Suprapubic skin (tissue), 4 donors: ENCODE results near the gene MAP3K15. TPM values are rescaled to one million over a fixed set of nuclear protein-coding genes. Genes with fewer than 3 reads are reported as not detected.

ENCODE experiments used
- DNase-seq, 2 donors: peaks; one replicate each; pipeline ENCODE4 v3.0.0-alpha.2; 2019; ENCODE audit warnings: low spot score in 2 of 2
- H3K27ac ChIP-seq: fragments of 200-600 bp; sonication (generic); one replicate; pipeline ENCODE4 v1.5.1; 2019
- H3K27me3 ChIP-seq: fragments of 200-600 bp; sonication (generic); one replicate; pipeline ENCODE4 v1.5.1; 2019
- H3K36me3 ChIP-seq: fragments of 200-600 bp; sonication (generic); one replicate; pipeline ENCODE4 v1.5.1; 2019
- H3K4me1 ChIP-seq: fragments of 200-600 bp; sonication (generic); one replicate; pipeline ENCODE4 v1.5.1; 2019
- H3K4me3 ChIP-seq: fragments of 200-600 bp; sonication (generic); one replicate; pipeline ENCODE4 v1.5.1; 2019; ENCODE audit warnings: mild to moderate bottlenecking
- H3K9me3 ChIP-seq: fragments of 200-600 bp; sonication (generic); one replicate; pipeline ENCODE4 v1.5.1; 2019
- EP300 ChIP-seq: sonication (generic); formaldehyde crosslinking; IDR thresholded peaks from one replicate; pipeline ENCODE4 v1.6.1; 2017; ENCODE audit warnings: antibody characterized with exemption
- POLR2A ChIP-seq, 2 donors: fragments of 450-650 bp; IDR thresholded peaks; one replicate each; pipeline ENCODE4 v1.6.1; 2017; ENCODE audit warnings: antibody characterized with exemption in 2 of 2, mild to moderate bottlenecking in 2 of 2, moderate library complexity in 2 of 2
- POLR2AphosphoS5 ChIP-seq, 3 donors: sonication (generic); formaldehyde crosslinking; IDR thresholded peaks; one replicate each; pipeline ENCODE4 v1.6.1; 2017; ENCODE audit warnings: antibody characterized with exemption in 3 of 3
- WGBS: methylation state at CpG from one replicate; pipeline ENCODE4 v1.1.5; 2018; 5-methylcytosine and 5-hydroxymethylcytosine counted together
- total RNA-seq, 4 donors: library from RNA; depleted of rRNA; stranded (reverse); fragments of >200 nt; gene quantifications; one replicate each; pipeline ENCODE4 v1.1.0, GENCODE V29; 2016
- TF ChIP-seq, protein P1 (sequence below), 2 donors: fragments of 200-600 bp in 1 of 2; fragments of 450-650 bp in 1 of 2; sonication (generic) in 1 of 2; IDR thresholded peaks; one replicate each; pipeline ENCODE4 v1.5.1; 2016 to 2019; ENCODE audit warnings: antibody characterized with exemption in 2 of 2, mild to moderate bottlenecking in 1 of 2, moderate library complexity in 1 of 2

Gene MAP3K15
- total RNA-seq, 4 donors from 2014 or later: not detected

DNA sequence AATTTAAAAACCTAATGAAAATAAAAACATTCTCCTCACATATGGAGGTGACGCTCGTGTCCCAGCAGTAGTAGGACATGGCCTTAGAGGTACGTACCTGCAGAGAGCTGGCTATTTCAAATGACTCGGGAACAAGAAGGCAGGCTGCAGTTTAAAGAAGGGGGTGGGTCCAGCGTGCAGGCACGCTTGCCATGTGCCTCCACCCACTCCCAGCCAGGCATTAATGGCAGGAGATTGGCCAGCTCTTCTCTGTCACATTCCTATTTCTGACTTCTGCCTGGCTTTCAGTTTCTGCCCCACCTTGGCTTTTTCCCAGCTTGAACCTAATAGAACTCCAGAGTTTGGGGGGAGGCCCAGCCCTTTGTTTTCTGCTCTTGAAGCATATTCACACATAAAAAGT, 154.4 kb downstream of the MAP3K15 start:
- WGBS: 79% methylated on average over 6 of the region's 6 CpGs
- TF ChIP-seq POLR2A (IDR thresholded peaks at IDR 0.05) (no peak), POLR2AphosphoS5 (IDR thresholded peaks at IDR 0.05) (no peak), EP300 (no peak)
- TF ChIP-seq, protein P1, sequence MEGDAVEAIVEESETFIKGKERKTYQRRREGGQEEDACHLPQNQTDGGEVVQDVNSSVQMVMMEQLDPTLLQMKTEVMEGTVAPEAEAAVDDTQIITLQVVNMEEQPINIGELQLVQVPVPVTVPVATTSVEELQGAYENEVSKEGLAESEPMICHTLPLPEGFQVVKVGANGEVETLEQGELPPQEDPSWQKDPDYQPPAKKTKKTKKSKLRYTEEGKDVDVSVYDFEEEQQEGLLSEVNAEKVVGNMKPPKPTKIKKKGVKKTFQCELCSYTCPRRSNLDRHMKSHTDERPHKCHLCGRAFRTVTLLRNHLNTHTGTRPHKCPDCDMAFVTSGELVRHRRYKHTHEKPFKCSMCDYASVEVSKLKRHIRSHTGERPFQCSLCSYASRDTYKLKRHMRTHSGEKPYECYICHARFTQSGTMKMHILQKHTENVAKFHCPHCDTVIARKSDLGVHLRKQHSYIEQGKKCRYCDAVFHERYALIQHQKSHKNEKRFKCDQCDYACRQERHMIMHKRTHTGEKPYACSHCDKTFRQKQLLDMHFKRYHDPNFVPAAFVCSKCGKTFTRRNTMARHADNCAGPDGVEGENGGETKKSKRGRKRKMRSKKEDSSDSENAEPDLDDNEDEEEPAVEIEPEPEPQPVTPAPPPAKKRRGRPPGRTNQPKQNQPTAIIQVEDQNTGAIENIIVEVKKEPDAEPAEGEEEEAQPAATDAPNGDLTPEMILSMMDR (IDR thresholded peaks at IDR 0.05): no peak
- H3K27ac ChIP-seq: no peak overlapping the region
- H3K27me3 ChIP-seq: no peaks in the 10 kb centered on the region
- no peaks in the 10 kb centered on the region for H3K4me1 ChIP-seq
- H3K4me3 ChIP-seq: no peak overlapping the region
- H3K36me3 ChIP-seq: peaks cover 62% of the 10 kb centered on the region
- no peaks in the 10 kb centered on the region for H3K9me3 ChIP-seq
- no peak for DNase-seq

DNA sequence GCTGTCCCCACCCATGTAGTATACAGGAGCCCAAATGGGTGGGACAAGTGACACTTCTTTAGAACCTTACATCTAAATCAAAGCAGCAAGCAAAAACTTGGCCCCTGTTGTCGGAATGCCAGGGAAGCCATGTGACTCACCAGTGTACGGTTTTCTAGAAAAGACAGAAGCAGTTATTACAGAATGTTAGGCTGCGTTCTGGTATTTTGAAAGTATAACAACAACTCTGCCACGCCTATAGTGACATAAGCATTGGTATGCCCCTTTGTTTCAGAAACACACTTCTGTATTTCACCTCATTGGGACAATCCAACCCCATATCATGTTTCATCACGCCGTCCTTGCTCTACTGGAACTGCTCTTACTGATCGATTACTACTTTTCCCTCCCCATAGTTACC, 156.8 kb downstream of the MAP3K15 start:
- H3K9me3 ChIP-seq: no peaks in the 10 kb centered on the region
- H3K36me3 ChIP-seq: peaks cover 80% of the 10 kb centered on the region
- 81% methylated on average over 7 of the region's 7 CpGs for WGBS
- H3K4me1 ChIP-seq: no peaks in the 10 kb centered on the region
- TF ChIP-seq, protein P1 (IDR thresholded peaks at IDR 0.05): no peak
- TF ChIP-seq POLR2AphosphoS5 (IDR thresholded peaks at IDR 0.05) (no peak), EP300 (no peak), POLR2A (IDR thresholded peaks at IDR 0.05) (no peak)
- H3K27me3 ChIP-seq: no peaks in the 10 kb centered on the region
- no peak overlapping the region for H3K27ac ChIP-seq
- DNase-seq: no peak
- H3K4me3 ChIP-seq: no peak overlapping the region

DNA sequence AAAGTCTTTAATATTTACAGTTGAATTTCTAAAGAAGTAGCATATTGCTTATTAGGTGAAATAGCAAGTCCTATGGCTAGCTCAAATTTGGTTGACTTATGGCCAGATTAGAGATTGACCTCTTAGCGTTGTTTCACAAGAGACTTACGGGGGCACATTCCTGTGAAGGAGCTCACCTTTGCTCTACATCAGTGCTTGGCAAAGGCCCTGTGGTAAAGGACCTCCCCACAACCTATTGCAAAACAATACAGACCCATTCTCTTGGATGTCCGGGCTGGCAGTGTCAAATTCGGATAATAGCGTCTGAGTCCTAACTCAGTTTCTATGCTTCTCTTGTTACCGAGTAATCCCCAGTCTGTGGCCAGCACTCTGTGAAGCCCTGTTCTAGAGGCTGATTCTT, 160.7 kb downstream of the MAP3K15 start:
- H3K4me1 ChIP-seq: no peaks in the 10 kb centered on the region
- peaks cover 89% of the 10 kb centered on the region for H3K36me3 ChIP-seq
- no peaks in the 10 kb centered on the region for H3K9me3 ChIP-seq
- no peak overlapping the region for H3K4me3 ChIP-seq
- TF ChIP-seq, protein P1 (IDR thresholded peaks at IDR 0.05): no peak
- no peak for TF ChIP-seq POLR2A (IDR thresholded peaks at IDR 0.05)
- TF ChIP-seq POLR2AphosphoS5 (IDR thresholded peaks at IDR 0.05): no peak
- TF ChIP-seq EP300: no peak
- DNase-seq: no peak
- WGBS: 94% methylated on average over 6 of the region's 6 CpGs
- H3K27me3 ChIP-seq: no peaks in the 10 kb centered on the region
- H3K27ac ChIP-seq: no peak overlapping the region

DNA sequence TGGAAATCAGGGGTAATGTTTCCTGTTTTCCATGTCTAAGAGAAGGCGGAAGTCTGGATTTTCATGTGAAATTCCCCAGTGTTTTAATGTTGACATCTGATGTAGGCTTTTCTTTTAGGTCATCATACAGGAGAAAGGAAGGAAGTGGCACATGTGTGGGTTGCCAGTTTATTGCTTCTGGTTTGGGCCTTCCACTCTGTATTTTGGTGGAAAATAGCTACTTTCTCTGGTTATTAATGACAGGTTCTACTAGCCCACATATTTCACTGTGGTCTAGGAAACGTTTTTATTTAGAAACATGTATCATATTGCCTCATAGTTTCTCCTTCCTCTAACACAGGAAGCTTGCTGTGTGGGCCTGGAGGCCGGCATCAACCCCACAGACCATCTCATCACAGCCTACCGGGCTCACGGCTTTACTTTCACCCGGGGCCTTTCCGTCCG, 164.3 kb downstream of the MAP3K15 start:
- Histone ChIP-seq H3K36me3 (peaks cover 54% of the 10 kb centered on the region), H3K4me1 (no peaks in the 10 kb centered on the region), H3K9me3 (no peaks in the 10 kb centered on the region), H3K27me3 (no peaks in the 10 kb centered on the region), H3K4me3 (no peak overlapping the region), H3K27ac (no peak overlapping the region)
- no peak for DNase-seq
- 75% methylated on average over 8 of the region's 8 CpGs for WGBS
- no peak for TF ChIP-seq EP300
- TF ChIP-seq POLR2AphosphoS5 (IDR thresholded peaks at IDR 0.05): no peak
- TF ChIP-seq POLR2A (IDR thresholded peaks at IDR 0.05): no peak
- TF ChIP-seq, protein P1 (IDR thresholded peaks at IDR 0.05): no peak

DNA sequence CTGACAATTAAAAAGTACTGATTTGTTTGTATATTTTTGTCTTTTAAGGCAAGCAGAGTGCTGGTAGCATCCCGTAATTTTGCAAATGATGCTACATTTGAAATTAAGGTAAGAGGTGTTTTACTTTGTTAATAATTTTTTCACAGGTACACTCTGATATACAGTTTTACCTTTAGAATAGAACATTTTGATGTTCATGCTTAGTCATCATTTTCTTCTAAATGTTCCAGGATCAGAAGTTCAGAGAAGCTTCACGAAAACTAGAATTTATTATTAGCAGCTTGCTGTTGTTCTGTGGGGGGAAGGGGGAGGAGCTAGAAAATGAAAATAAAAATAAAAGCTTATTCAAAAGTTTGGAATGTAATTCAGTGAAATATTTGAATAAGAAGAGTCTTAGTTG, 166.0 kb downstream of the MAP3K15 start:
- Histone ChIP-seq H3K27me3 (no peaks in the 10 kb centered on the region), H3K36me3 (peaks cover 40% of the 10 kb centered on the region), H3K9me3 (no peaks in the 10 kb centered on the region), H3K4me3 (no peak overlapping the region), H3K4me1 (peaks cover 6% of the 10 kb centered on the region), H3K27ac (no peak overlapping the region)
- WGBS: 82% methylated on average over 2 of the region's 2 CpGs
- no peak for DNase-seq
- TF ChIP-seq EP300 (no peak), POLR2A (IDR thresholded peaks at IDR 0.05) (no peak), POLR2AphosphoS5 (IDR thresholded peaks at IDR 0.05) (no peak)
- TF ChIP-seq, protein P1 (IDR thresholded peaks at IDR 0.05): no peak
